ENCODE data around the gene ATP6V0A1. TPM values are rescaled to one million over a fixed set of nuclear protein-coding genes. Genes with fewer than 3 reads are reported as not detected.
A peak's percentile ranks its signal among the peaks of the same experiment; 100 is the strongest.
"Not testable (repeated sequence)": the region's sequence is repeated elsewhere in the genome, so short reads cannot be mapped to it uniquely, and the experiment has no call there.

Gene ATP6V0A1
- total RNA-seq, 4 donors from 2014 or later: 91.8 to 313 (median 115) TPM

- no peaks in the 10 kb centered on the region for H3K27me3 ChIP-seq
- H3K9me3 ChIP-seq: no peaks in the 10 kb centered on the region
- intact Hi-C loops (cut with DNase I; ENCODE audit: low total_unique reads): no loop called here
- in situ Hi-C loops (cut with MboI; ENCODE audit: low pct_ligation_motif_present in 1 of 4, low pct_unique_long_range_greater_than_20kb in 1 of 4, low sequenced_read_pairs in 3 of 4): loop anchor here in 1 of 4 donors (25.0 kb wide), 1 partner anchor 100 kb away; no protein-coding TSS in a partner anchor
- no peak for TF ChIP-seq EP300 (IDR thresholded peaks at IDR 0.05; ENCODE audit: low read depth)
- no peak for TF ChIP-seq POLR2A (IDR thresholded peaks at IDR 0.05)
- TF ChIP-seq POLR2AphosphoS5 (IDR thresholded peaks at IDR 0.05): no peak
- no peak for TF ChIP-seq CTCF (IDR thresholded peaks at IDR 0.05)
- WGBS, 2 donors (ENCODE audit: low coverage in 1 of 2): 68 to 83% methylated on average over 2 to 11 of the region's 11 CpGs
- H3K27ac ChIP-seq: peak overlapping the region; percentile 72 to 90 (median 79)
- H3K4me1 ChIP-seq: peaks cover 28 to 72% (median 48%) of the 10 kb centered on the region in 4 donors
- no peak overlapping the region for H3K4me3 ChIP-seq
- no peaks in the 10 kb centered on the region for H3K36me3 ChIP-seq
- no peak for DNase-seq
Measured at GRCh38 chr17:42411905-42412679, 46.6 kb upstream of the ATP6V0A1 start.

GRCh38 chr17:42413464-42414040 lies 45.1 kb upstream of the ATP6V0A1 start:
- Histone ChIP-seq H3K9me3 (no peaks in the 10 kb centered on the region), H3K27ac (peak overlapping the region; percentile 2 to 90 (median 63)), H3K36me3 (no peaks in the 10 kb centered on the region), H3K4me1 (peaks cover 22 to 58% (median 37%) of the 10 kb centered on the region in 4 donors), H3K27me3 (no peaks in the 10 kb centered on the region), H3K4me3 (no peak overlapping the region)
- DNase-seq: no peak
- in situ Hi-C loops (cut with MboI; ENCODE audit: low pct_ligation_motif_present in 1 of 4, low pct_unique_long_range_greater_than_20kb in 1 of 4, low sequenced_read_pairs in 3 of 4) (loop anchor here in 1 of 4 donors (25.0 kb wide), 1 partner anchor 99 kb away; no protein-coding TSS in a partner anchor), intact Hi-C loops (cut with DNase I; ENCODE audit: low total_unique reads) (no loop called here)
- 68 to 100% methylated on average over 1 to 3 of the region's 3 CpGs for WGBS, 2 donors (ENCODE audit: low coverage in 1 of 2)
- no peak for TF ChIP-seq POLR2A (IDR thresholded peaks at IDR 0.05)
- no peak for TF ChIP-seq POLR2AphosphoS5 (IDR thresholded peaks at IDR 0.05)
- TF ChIP-seq EP300 (IDR thresholded peaks at IDR 0.05; ENCODE audit: low read depth): no peak
- TF ChIP-seq CTCF (IDR thresholded peaks at IDR 0.05): no peak

- no peak for TF ChIP-seq POLR2A (IDR thresholded peaks at IDR 0.05)
- Histone ChIP-seq H3K9me3 (no peaks in the 10 kb centered on the region), H3K4me3 (no peak overlapping the region), H3K27ac (peak overlapping the region; percentile 2 to 90 (median 54)), H3K4me1 (peaks cover 18 to 54% (median 27%) of the 10 kb centered on the region in 4 donors), H3K36me3 (no peaks in the 10 kb centered on the region), H3K27me3 (no peaks in the 10 kb centered on the region)
- WGBS, 2 donors (ENCODE audit: low coverage in 1 of 2): 40 to 53% methylated on average over 2 to 7 of the region's 7 CpGs
- no peak for DNase-seq
- intact Hi-C loops (cut with DNase I; ENCODE audit: low total_unique reads) (no loop called here), in situ Hi-C loops (cut with MboI; ENCODE audit: low pct_ligation_motif_present in 1 of 4, low pct_unique_long_range_greater_than_20kb in 1 of 4, low sequenced_read_pairs in 3 of 4) (loop anchor here in 1 of 4 donors (25.0 kb wide), 1 partner anchor 97 kb away; no protein-coding TSS in a partner anchor)
Measured at GRCh38 chr17:42414704-42415409, 43.8 kb upstream of the ATP6V0A1 start.

- DNase-seq; H3K4me3 ChIP-seq; H3K36me3 ChIP-seq; H3K9me3 ChIP-seq; intact Hi-C loops (cut with DNase I; ENCODE audit: low total_unique reads): not testable (repeated sequence)
- in situ Hi-C loops (cut with MboI; ENCODE audit: low pct_ligation_motif_present in 1 of 4, low pct_unique_long_range_greater_than_20kb in 1 of 4, low sequenced_read_pairs in 3 of 4): loop anchor here in 1 of 4 donors (25.0 kb wide), 1 partner anchor 94 kb away; no protein-coding TSS in a partner anchor
- peak overlapping the region in 2 of 4 donors; percentile 46 to 96 for H3K27ac ChIP-seq
- H3K27me3 ChIP-seq: peaks cover 23% of the 10 kb centered on the region
- WGBS, 2 donors (ENCODE audit: low coverage in 1 of 2): 71 to 94% methylated on average over 1 to 5 of the region's 5 CpGs
- peaks cover 3 to 65% (median 28%) of the 10 kb centered on the region in 4 donors for H3K4me1 ChIP-seq
Measured at GRCh38 chr17:42417981-42418380, 40.7 kb upstream of the ATP6V0A1 start.
